B cell (primary cell): ENCODE results near the gene DPT. TPM values are rescaled to one million over a fixed set of nuclear protein-coding genes. Genes with fewer than 3 reads are reported as not detected.

ENCODE experiments used
- ATAC-seq: fragments of 200-7000 bp; cut with Tn5 transposase; one replicate; pipeline ENCODE4 v1.10.0; 2021; ENCODE audit warnings: low read depth, mild to moderate bottlenecking, moderate number of reproducible peaks, moderate library complexity
- CTCF ChIA-PET: fragments of 350-600 bp; sonication (Branson Sonifier 250); formaldehyde crosslinking; loops from one replicate; lab custom pipeline; 2021; ENCODE audit warnings: antibody characterized with exemption, inconsistent platforms; lab: Charles Lee
- POLR2A ChIA-PET: fragments of 350-600 bp; sonication (Branson Sonifier 250); formaldehyde crosslinking; loops from one replicate; lab custom pipeline; 2021; ENCODE audit warnings: antibody characterized with exemption; lab: Charles Lee
- DNase-seq: peaks from one replicate; pipeline ENCODE4 v3.0.0; 2013
- H2AFZ ChIP-seq: 2 replicates; pipeline ENCODE4 v1.6.1; 2012; ENCODE audit warnings: mild to moderate bottlenecking, low read depth, low read length; ENCODE audit not compliant: insufficient read depth, poor library complexity, severe bottlenecking
- H3K27ac ChIP-seq, 2 donors: 1 replicate in 1 of 2; 2 replicates in 1 of 2; pipeline ENCODE4 v1.5.1; 2012 to 2013; ENCODE audit warnings: low read length in 2 of 2, mild to moderate bottlenecking in 2 of 2, moderate library complexity in 1 of 2
- H3K27me3 ChIP-seq, 4 experiments: fragments of 200-600 bp in 1 of 4; sonication (generic) in 1 of 4; replicated peaks in 1 of 4; 1 replicate in 2 of 4; 2 replicates in 2 of 4; pipeline versions ENCODE4 v1.6.1 to v1.7.0; 2013 to 2016; ENCODE audit warnings: low read length in 3 of 4, mild to moderate bottlenecking in 2 of 4, mixed read lengths in 1 of 4, moderate library complexity in 1 of 4; ENCODE audit not compliant: insufficient read depth in 4 of 4, control insufficient read depth in 3 of 4; ENCODE audit errors: control extremely low read depth in 1 of 4
- H3K36me3 ChIP-seq, 2 experiments: replicated peaks in 1 of 2; 1 replicate in 1 of 2; 2 replicates in 1 of 2; pipeline versions ENCODE4 v1.6.1 to v1.7.1; 2013; ENCODE audit warnings: low read length in 1 of 2; ENCODE audit not compliant: insufficient read depth in 2 of 2, control insufficient read depth in 1 of 2; ENCODE audit errors: control extremely low read depth in 1 of 2, extremely low read depth in 1 of 2
- H3K4me1 ChIP-seq, 2 donors: fragments of 200-600 bp in 1 of 2; sonication (generic) in 1 of 2; 1 replicate in 1 of 2; 2 replicates in 1 of 2; pipeline versions ENCODE4 v1.5.1 to v1.6.1; 2013 to 2017; ENCODE audit warnings: low read length in 2 of 2; ENCODE audit not compliant: control insufficient read depth in 2 of 2, insufficient read depth in 2 of 2
- H3K4me2 ChIP-seq: replicated peaks from 2 replicates; pipeline ENCODE3; 2012; ENCODE audit warnings: mild to moderate bottlenecking, low read depth, low read length; ENCODE audit not compliant: poor library complexity, severe bottlenecking
- H3K4me3 ChIP-seq, 5 experiments: fragments of 200-600 bp in 1 of 5; sonication (generic) in 1 of 5; 1 replicate in 3 of 5; 2 replicates in 2 of 5; pipeline versions ENCODE4 v1.5.1 to v1.7.0; 2011 to 2016; ENCODE audit warnings: low read length in 4 of 5, mild to moderate bottlenecking in 4 of 5, low read depth in 2 of 5, control low read depth in 1 of 5, moderate library complexity in 1 of 5; ENCODE audit not compliant: insufficient read depth in 1 of 5; ENCODE audit errors: control extremely low read depth in 1 of 5, extremely low read depth in 1 of 5
- H3K79me2 ChIP-seq: fragments of 200-600 bp; sonication (generic); one replicate; pipeline ENCODE4 v1.6.0; 2016; ENCODE audit warnings: low read length; ENCODE audit not compliant: control insufficient read depth, insufficient read depth
- H3K9ac ChIP-seq: fragments of 200-600 bp; sonication (generic); 2 replicates; pipeline ENCODE4 v1.6.1; 2017; ENCODE audit warnings: mild to moderate bottlenecking, low read length, moderate library complexity
- H3K9me3 ChIP-seq, 3 donors: one replicate each; pipeline versions ENCODE4 v1.6.1 to v1.7.1; 2013; ENCODE audit warnings: low read length in 2 of 3; ENCODE audit not compliant: control insufficient read depth in 2 of 3, insufficient read depth in 1 of 3; ENCODE audit errors: control extremely low read depth in 1 of 3
- H4K20me1 ChIP-seq: 2 replicates; pipeline ENCODE4 v1.6.0; 2012; ENCODE audit warnings: mild to moderate bottlenecking, low read length; ENCODE audit not compliant: insufficient read depth, control insufficient read depth, poor library complexity, severe bottlenecking
- H3K27ac Mint-ChIP-seq: one replicate; pipeline ENCODE4 v1.8.0; 2021; ENCODE audit warnings: mixed read lengths
- H3K27me3 Mint-ChIP-seq: one replicate; pipeline ENCODE4 v1.8.0; 2021; ENCODE audit warnings: mixed read lengths
- H3K4me1 Mint-ChIP-seq: one replicate; pipeline ENCODE4 v1.8.0; 2021; ENCODE audit warnings: mixed read lengths
- H3K4me3 Mint-ChIP-seq: one replicate; pipeline ENCODE4 v1.8.0; 2021; ENCODE audit warnings: mixed read lengths
- H3K9me3 Mint-ChIP-seq: one replicate; pipeline ENCODE4 v1.8.0; 2022; ENCODE audit warnings: mixed read lengths; ENCODE audit not compliant: insufficient read depth
- CTCF ChIP-seq: fragments of 200-600 bp; IDR thresholded peaks from one replicate; pipeline ENCODE4 v1.8.0; 2022; ENCODE audit warnings: antibody characterized with exemption, mild to moderate bottlenecking
- EZH2 ChIP-seq: IDR thresholded peaks from 2 replicates; pipeline ENCODE4 v1.6.1; 2012; ENCODE audit warnings: borderline replicate concordance, low read depth, mild to moderate bottlenecking, moderate library complexity, low read length; ENCODE audit not compliant: insufficient read depth, poor library complexity, severe bottlenecking
- WGBS: methylation state at CpG from one replicate; pipeline ENCODE4 v1.1.5; 2013; ENCODE audit warnings: missing lambda C conversion rate; ENCODE audit not compliant: insufficient coverage; 5-methylcytosine and 5-hydroxymethylcytosine counted together
- intact Hi-C: fragments of 100-400 bp; cut with micrococcal nuclease; formaldehyde crosslinking; loops from one replicate; pipeline ENCODE4 v1.10.0; 2022
- polyA plus RNA-seq: library from polyadenylated mRNA; depleted of rRNA; stranded (reverse); fragments of >200 nt; gene quantifications from 2 replicates; pipeline ENCODE4 v1.2.3, GENCODE V29; 2012
- total RNA-seq, 2 donors: library from RNA; stranded (reverse); fragments of 120-200 nt in 1 of 2; gene quantifications; 1 replicate in 1 of 2; 2 replicates in 1 of 2; pipeline versions ENCODE4 v1.2.3 to v1.2.4, GENCODE V29; 2013 to 2022

The DPT gene
- total and polyA plus RNA-seq, 2 donors (not counting 1 experiment from before 2014, with no cell fraction given), result not detected

- ChIA-PET CTCF (no interaction called here), POLR2A (no interaction called here)
- H3K27me3 ChIP-seq, result no peaks in the 10 kb centered on the region
- DNase-seq (no peak), ATAC-seq (no peak)
- H4K20me1 ChIP-seq, result no peaks in the 10 kb centered on the region
- WGBS, result 80% methylated on average over 3 of the region's 3 CpGs
- H3K36me3 ChIP-seq, result no peaks in the 10 kb centered on the region
- H3K79me2 ChIP-seq, result no peaks in the 10 kb centered on the region
- Mint-ChIP-seq H3K27ac (no peak overlapping the region), H3K4me1 (no peaks in the 10 kb centered on the region), H3K9me3 (no peaks in the 10 kb centered on the region), H3K4me3 (no peak overlapping the region), H3K27me3 (peaks cover 13% of the 10 kb centered on the region)
- no peak overlapping the region for H3K9ac ChIP-seq
- peaks cover 0 to 1% (median 0%) of the 10 kb centered on the region in 3 donors for H3K9me3 ChIP-seq
- no peaks in the 10 kb centered on the region for H3K4me1 ChIP-seq
- intact Hi-C loops, result no loop called here
- H3K27ac ChIP-seq, result no peak overlapping the region
- H3K4me3 ChIP-seq, result no peak overlapping the region
- no peak overlapping the region for H2AFZ ChIP-seq
- TF ChIP-seq CTCF, result no peak
- TF ChIP-seq EZH2, result no peak
- no peak overlapping the region for H3K4me2 ChIP-seq
Observed at GRCh38 chr1:168751195-168751650, 22.2 kb upstream of the DPT start.

- H3K9ac ChIP-seq, result no peak overlapping the region
- CTCF ChIA-PET, result no interaction called here
- POLR2A ChIA-PET, result no interaction called here
- DNase-seq (no peak), ATAC-seq (no peak)
- 88% methylated on average over 6 of the region's 8 CpGs for WGBS
- H3K4me3 Mint-ChIP-seq, result no peak overlapping the region
- H3K79me2 ChIP-seq, result no peaks in the 10 kb centered on the region
- no peaks in the 10 kb centered on the region for H3K4me1 Mint-ChIP-seq
- no peaks in the 10 kb centered on the region for H3K27me3 ChIP-seq
- H3K36me3 ChIP-seq, result no peaks in the 10 kb centered on the region
- peaks cover 0 to 1% (median 0%) of the 10 kb centered on the region in 3 donors for H3K9me3 ChIP-seq
- intact Hi-C loops, result no loop called here
- no peak overlapping the region for H3K4me3 ChIP-seq
- no peak overlapping the region for H2AFZ ChIP-seq
- no peaks in the 10 kb centered on the region for H3K27me3 Mint-ChIP-seq
- no peaks in the 10 kb centered on the region for H3K4me1 ChIP-seq
- H3K27ac Mint-ChIP-seq, result no peak overlapping the region
- no peaks in the 10 kb centered on the region for H4K20me1 ChIP-seq
- no peaks in the 10 kb centered on the region for H3K9me3 Mint-ChIP-seq
- H3K27ac ChIP-seq, result no peak overlapping the region
- no peak for TF ChIP-seq EZH2
- TF ChIP-seq CTCF, result no peak
- H3K4me2 ChIP-seq, result no peak overlapping the region
Observed at GRCh38 chr1:168742994-168743650, 14.1 kb upstream of the DPT start.
